Heart left ventricle (tissue), 16 donors: ENCODE measurements around the gene BRMS1L. TPM values are rescaled to one million over a fixed set of nuclear protein-coding genes. Genes with fewer than 3 reads are reported as not detected.

Source experiments
- ATAC-seq, 4 donors: fragments of 200-7000 bp; cut with Tn5 transposase; one replicate each; pipeline ENCODE4 v1.9.1; 2020 to 2022; ENCODE audit warnings: moderate library complexity in 4 of 4, mild to moderate bottlenecking in 3 of 4, moderate number of reproducible peaks in 1 of 4
- DNase-seq, 5 donors: peaks; one replicate each; pipeline ENCODE4 v3.0.0-alpha.2; 2020
- H3K27ac ChIP-seq, 12 donors: fragments of 200-600 bp; sonication (generic) in 4 of 12; one replicate each; pipeline versions ENCODE4 v1.5.0 to v1.8.0; 2016 to 2022; ENCODE audit warnings: mild to moderate bottlenecking in 2 of 12
- H3K27me3 ChIP-seq, 9 donors: fragments of 200-600 bp; sonication (generic) in 2 of 9; one replicate each; pipeline versions ENCODE4 v1.5.1 to v1.8.0; 2016 to 2022; ENCODE audit warnings: mild to moderate bottlenecking in 3 of 9
- H3K36me3 ChIP-seq, 9 donors: fragments of 200-600 bp; sonication (generic) in 2 of 9; one replicate each; pipeline versions ENCODE4 v1.5.0 to v1.8.0; 2018 to 2022; ENCODE audit warnings: mild to moderate bottlenecking in 2 of 9
- H3K4me1 ChIP-seq, 12 donors: fragments of 200-600 bp; sonication (generic) in 4 of 12; one replicate each; pipeline versions ENCODE4 v1.5.0 to v1.8.0; 2016 to 2022; ENCODE audit warnings: mild to moderate bottlenecking in 3 of 12
- H3K4me3 ChIP-seq, 12 donors: fragments of 200-600 bp; sonication (generic) in 4 of 12; one replicate each; pipeline versions ENCODE4 v1.5.0 to v1.8.0; 2017 to 2022; ENCODE audit warnings: mild to moderate bottlenecking in 9 of 12, moderate library complexity in 4 of 12
- H3K9me3 ChIP-seq, 12 donors: fragments of 200-600 bp; sonication (generic) in 4 of 12; one replicate each; pipeline versions ENCODE4 v1.5.0 to v1.8.0; 2016 to 2022; ENCODE audit warnings: mild to moderate bottlenecking in 1 of 12
- CTCF ChIP-seq, 12 donors: fragments of 200-600 bp; sonication (generic) in 4 of 12; IDR thresholded peaks; one replicate each; pipeline versions ENCODE4 v1.5.0 to v1.8.0; 2018 to 2022; ENCODE audit warnings: antibody characterized with exemption in 12 of 12, mild to moderate bottlenecking in 5 of 12
- POLR2A ChIP-seq, 2 donors: fragments of 450-650 bp; IDR thresholded peaks; one replicate each; pipeline ENCODE4 v1.6.1; 2017; ENCODE audit warnings: antibody characterized with exemption in 2 of 2, mild to moderate bottlenecking in 2 of 2, moderate library complexity in 2 of 2
- WGBS, 4 donors: extraction: QIAGEN DNeasy Blood & Tissue Kit in 2 of 4; methylation state at CpG; one replicate each; pipeline versions ENCODE4 v1.1.5 to v1.1.7; 2013 to 2018; 5-methylcytosine and 5-hydroxymethylcytosine counted together
- intact Hi-C, 10 donors: fragments of 100-400 bp; cut with DNase I; formaldehyde crosslinking; loops; one replicate each; pipeline versions ENCODE4 v1.11.1 to v1.14.2; 2022
- polyA plus RNA-seq, 2 donors: library from polyadenylated mRNA; stranded (reverse); fragments of 200-250 nt; gene quantifications; one replicate each; pipeline ENCODE4 v1.2.3, GENCODE V29; 2013
- total RNA-seq, 9 donors: library from RNA; depleted of rRNA in 2 of 9; stranded (reverse); fragments of >200 nt in 2 of 9; fragmentation: NEBNext Ultra II Directional in 3 of 9; extraction: Animal tissue kit (Norgen Biotek cat#: 25700) in 3 of 9; gene quantifications; one replicate each; pipeline versions ENCODE4 v1.1.0 to v1.2.4, GENCODE V29; 2016 to 2023
- donor health status: ischemic (EF 13 %, LVEDD 7.1; RV severe dilation, severe dysfunction).
- donor health status: healthy with polysubstance abuse.
- donor health status: DM: no; HTN: yes; CAD: no.
- donor health status: DM: no; HTN: no; CAD: no.
- donor health status: ischemic (EF 25% LVEDD 6.9; RV normal size, moderate dysfunction).
- donor health status: ischemic (EF 25% LVEDD 5.7; RV mildly dilated, moderate dysfunction).
- donor health status: healthy.
- donor health status: DM: yes; HTN: yes; CAD: no.
- donor health status: ischemic (EF 35%, LVEDD 5.7; RV mildly dilated, moderate dysfunction).
- donor health status: nonischemic (EF 11% LVEDD 7.7; RV severe dilation, severe dysfunction).
- donor health status: DM: yes; HTN: yes; CAD: no.
- donor health status: PGD.
- donor health status: ischemic (EF 29% LVEDD 5.4; RV normal size, mild dysfunction).
- donor health status: nonischemic (EF 23%, LVEDD 6.1; RV moderate dilation, normal function).

BRMS1L gene
- total and polyA plus RNA-seq, 11 donors: 3.4 to 14.8 (median 11.1) TPM

- no peak for ATAC-seq
- DNase-seq: no peak
- Histone ChIP-seq H3K27me3 (no peaks in the 10 kb centered on the region), H3K4me3 (no peak overlapping the region), H3K27ac (no peak overlapping the region), H3K36me3 (peaks cover 0 to 65% (median 18%) of the 10 kb centered on the region in 9 donors), H3K4me1 (no peaks in the 10 kb centered on the region), H3K9me3 (peaks cover 0 to 12% (median 4%) of the 10 kb centered on the region in 12 donors)
- 77 to 81% (median 78%) methylated on average over 2 of the region's 2 CpGs for WGBS, 4 donors
- TF ChIP-seq POLR2A (IDR thresholded peaks at IDR 0.05) (no peak), CTCF (IDR thresholded peaks at IDR 0.05) (no peak)
- intact Hi-C loops: no loop called here
Measured at GRCh38 chr14:35847636-35848035, 21.5 kb downstream of the BRMS1L start.

GRCh38 chr14:35849122-35849521, 23.0 kb downstream of the BRMS1L start:
- TF ChIP-seq CTCF (IDR thresholded peaks at IDR 0.05) (no peak), POLR2A (IDR thresholded peaks at IDR 0.05) (no peak)
- 73 to 90% (median 81%) methylated on average over 1 of the region's 1 CpG for WGBS, 4 donors

GRCh38 chr14:35851823-35852222, 25.7 kb downstream of the BRMS1L start:
- H3K4me1 ChIP-seq: no peaks in the 10 kb centered on the region
- peaks cover 0 to 35% (median 0%) of the 10 kb centered on the region in 9 donors for H3K36me3 ChIP-seq
- intact Hi-C loops: no loop called here
- no peaks in the 10 kb centered on the region for H3K27me3 ChIP-seq
- 87 to 97% (median 96%) methylated on average over 3 of the region's 3 CpGs for WGBS, 4 donors
- ATAC-seq: no peak
- no peak overlapping the region for H3K27ac ChIP-seq
- H3K4me3 ChIP-seq: no peak overlapping the region
- TF ChIP-seq POLR2A (IDR thresholded peaks at IDR 0.05): no peak
- TF ChIP-seq CTCF (IDR thresholded peaks at IDR 0.05): no peak
- DNase-seq: no peak
- H3K9me3 ChIP-seq: peaks cover 0 to 9% (median 2%) of the 10 kb centered on the region in 12 donors

More at GRCh38 chr14:35849122-35849521, 23.0 kb downstream of the BRMS1L start:
- H3K4me3 ChIP-seq: no peak overlapping the region
- DNase-seq (no peak), ATAC-seq (no peak)
- H3K27me3 ChIP-seq: no peaks in the 10 kb centered on the region
- no peak overlapping the region for H3K27ac ChIP-seq
- intact Hi-C loops: no loop called here
- no peaks in the 10 kb centered on the region for H3K4me1 ChIP-seq
- H3K9me3 ChIP-seq: peaks cover 0 to 9% (median 2%) of the 10 kb centered on the region in 12 donors
- peaks cover 0 to 55% (median 10%) of the 10 kb centered on the region in 9 donors for H3K36me3 ChIP-seq

- Histone ChIP-seq H3K36me3 (peaks cover 0 to 30% (median 2%) of the 10 kb centered on the region in 9 donors), H3K4me1 (no peaks in the 10 kb centered on the region), H3K4me3 (no peak overlapping the region), H3K27me3 (no peaks in the 10 kb centered on the region), H3K9me3 (peaks cover 0 to 9% (median 2%) of the 10 kb centered on the region in 12 donors), H3K27ac (no peak overlapping the region)
- ATAC-seq (no peak), DNase-seq (no peak)
- intact Hi-C loops: no loop called here
- WGBS, 4 donors: 99 to 100% (median 100%) methylated on average over 2 of the region's 2 CpGs
- TF ChIP-seq POLR2A (IDR thresholded peaks at IDR 0.05) (no peak), CTCF (IDR thresholded peaks at IDR 0.05) (no peak)
Measured at GRCh38 chr14:35853225-35853624, 27.1 kb downstream of the BRMS1L start.
